CD8-positive, alpha-beta memory T cell (primary cell): Measurements from ENCODE around the gene GFI1B. TPM values are rescaled to one million over a fixed set of nuclear protein-coding genes. Genes with fewer than 3 reads are reported as not detected.

Experiments
- CTCF ChIA-PET: fragments of 350-600 bp; sonication (Branson Sonifier 250); formaldehyde crosslinking; loops from one replicate; lab custom pipeline; 2021; ENCODE audit warnings: antibody characterized with exemption; lab: Charles Lee
- POLR2A ChIA-PET: fragments of 350-600 bp; sonication (Branson Sonifier 250); formaldehyde crosslinking; loops from one replicate; lab custom pipeline; 2021; ENCODE audit warnings: antibody characterized with exemption; lab: Charles Lee
- DNase-seq, 5 donors: peaks; one replicate each; pipeline versions ENCODE4 v3.0.0 to v3.0.0-alpha.2; 2020 to 2022; ENCODE audit warnings: mixed read lengths in 1 of 5
- H3K27ac ChIP-seq: one replicate; pipeline ENCODE4 v1.7.0; 2013; ENCODE audit warnings: low read depth, mild to moderate bottlenecking, low read length, moderate library complexity
- H3K27me3 ChIP-seq: 2 replicates; pipeline ENCODE4 v1.7.0; 2013; ENCODE audit warnings: low read length, mild to moderate bottlenecking; ENCODE audit not compliant: insufficient read depth, poor library complexity, severe bottlenecking
- H3K36me3 ChIP-seq: 2 replicates; pipeline ENCODE4 v1.7.0; 2013; ENCODE audit warnings: mild to moderate bottlenecking, low read length, moderate library complexity; ENCODE audit not compliant: insufficient read depth
- H3K4me1 ChIP-seq: 2 replicates; pipeline ENCODE4 v1.7.0; 2013; ENCODE audit warnings: mild to moderate bottlenecking, low read length, moderate library complexity; ENCODE audit not compliant: insufficient read depth
- H3K4me3 ChIP-seq: 2 replicates; pipeline ENCODE4 v1.7.0; 2013; ENCODE audit warnings: mild to moderate bottlenecking, low read length
- H3K9me3 ChIP-seq: 2 replicates; pipeline ENCODE4 v1.7.0; 2013; ENCODE audit warnings: mild to moderate bottlenecking, low read length
- H3K27ac Mint-ChIP-seq, 8 donors: one replicate each; pipeline ENCODE4 v1.8.0; 2020 to 2021; ENCODE audit warnings: mixed read lengths in 8 of 8, mild to moderate bottlenecking in 6 of 8, inconsistent platforms in 3 of 8, moderate library complexity in 3 of 8
- H3K27me3 Mint-ChIP-seq, 2 donors: one replicate each; pipeline ENCODE4 v1.8.0; 2020 to 2021; ENCODE audit warnings: mixed read lengths in 2 of 2, mild to moderate bottlenecking in 1 of 2, moderate library complexity in 1 of 2
- H3K36me3 Mint-ChIP-seq, 3 donors: one replicate each; pipeline ENCODE4 v1.8.0; 2020 to 2021; ENCODE audit warnings: mixed read lengths in 3 of 3, inconsistent platforms in 1 of 3, mild to moderate bottlenecking in 1 of 3
- H3K4me1 Mint-ChIP-seq, 3 donors: one replicate each; pipeline ENCODE4 v1.8.0; 2020 to 2021; ENCODE audit warnings: mixed read lengths in 3 of 3, inconsistent platforms in 1 of 3, mild to moderate bottlenecking in 1 of 3
- H3K4me3 Mint-ChIP-seq, 7 donors: one replicate each; pipeline ENCODE4 v1.8.0; 2020 to 2021; ENCODE audit warnings: mixed read lengths in 7 of 7, mild to moderate bottlenecking in 6 of 7, moderate library complexity in 4 of 7, inconsistent platforms in 2 of 7
- H3K9me3 Mint-ChIP-seq, 5 donors: one replicate each; pipeline ENCODE4 v1.8.0; 2020 to 2022; ENCODE audit warnings: mixed read lengths in 5 of 5, mild to moderate bottlenecking in 3 of 5, moderate library complexity in 2 of 5, inconsistent platforms in 1 of 5
- polyA plus RNA-seq: library from polyadenylated mRNA; unstranded; fragments of 300-500 nt; fragmentation: Illumina TruSeq; gene quantifications from one replicate; pipeline ENCODE4 v1.2.3, GENCODE V29; 2021
- total RNA-seq, 2 experiments: library from RNA; stranded (reverse); gene quantifications; one replicate each; pipeline ENCODE4 v1.2.3, GENCODE V29; 2021

GFI1B gene
- total and polyA plus RNA-seq, 3 experiments from 2014 or later, result not detected

- peaks cover 0 to 2% (median 0%) of the 10 kb centered on the region in 5 donors for H3K9me3 Mint-ChIP-seq
- peaks cover 24 to 38% (median 32%) of the 10 kb centered on the region in 3 donors for H3K4me1 Mint-ChIP-seq
- Histone ChIP-seq H3K27me3 (no peaks in the 10 kb centered on the region), H3K9me3 (no peaks in the 10 kb centered on the region), H3K27ac (peak within 1 kb of the TSS; percentile 80), H3K4me1 (peaks cover 22% of the 10 kb centered on the region), H3K36me3 (no peaks in the 10 kb centered on the region), H3K4me3 (peak within 1 kb of the TSS; percentile 88)
- H3K4me3 Mint-ChIP-seq, result peak within 1 kb of the TSS; percentile 92 to 99 (median 95)
- POLR2A ChIA-PET, result interaction anchor here (0.5 to 2.1 kb wide), 9 partner anchors 18 to 1049 kb away, joined by 3 to 8 read pairs (median 4); partner anchors contain the start of genes GTF3C4 and GTF3C5
- peak within 1 kb of the TSS; percentile 99 to 100 (median 100) for H3K27ac Mint-ChIP-seq
- DNase-seq, result peak; percentile 97 to 99 (median 98)
- H3K36me3 Mint-ChIP-seq, result peaks cover 0 to 7% (median 0%) of the 10 kb centered on the region in 3 donors
- peaks cover 0 to 3% of the 10 kb centered on the region in 2 donors for H3K27me3 Mint-ChIP-seq
- CTCF ChIA-PET, result interaction anchor here (0.7 to 2.7 kb wide), 6 partner anchors 10 to 200 kb away, joined by 3 to 11 read pairs (median 3); no protein-coding TSS in a partner anchor
Observed at GRCh38 chr9:132944294-132945185, 34.0 kb upstream of the GFI1B start, which contains the start of gene TSC1. Gene TSC1 (minus strand): TSS chr9:132944616. CDS start chr9:132928872, 15,744 bp downstream.

- H3K4me3 Mint-ChIP-seq, result peak overlapping the region; percentile 92 to 99 (median 95)
- Histone ChIP-seq H3K4me1 (peaks cover 22% of the 10 kb centered on the region), H3K4me3 (peak overlapping the region; percentile 88), H3K36me3 (no peaks in the 10 kb centered on the region), H3K9me3 (no peaks in the 10 kb centered on the region), H3K27me3 (no peaks in the 10 kb centered on the region), H3K27ac (peak overlapping the region; percentile 80)
- DNase-seq, result no peak
- peaks cover 0 to 7% (median 0%) of the 10 kb centered on the region in 3 donors for H3K36me3 Mint-ChIP-seq
- ChIA-PET POLR2A (interaction anchor here (0.5 to 2.1 kb wide), 10 partner anchors 19 to 1183 kb away, joined by 3 to 8 read pairs (median 4); partner anchors contain the start of genes GTF3C4 and GTF3C5), CTCF (interaction anchor here (0.7 to 2.7 kb wide), 5 partner anchors 10 to 199 kb away, joined by 3 to 11 read pairs (median 3); no protein-coding TSS in a partner anchor)
- peaks cover 0 to 2% (median 0%) of the 10 kb centered on the region in 5 donors for H3K9me3 Mint-ChIP-seq
- peaks cover 0 to 3% of the 10 kb centered on the region in 2 donors for H3K27me3 Mint-ChIP-seq
- H3K4me1 Mint-ChIP-seq, result peaks cover 24 to 38% (median 32%) of the 10 kb centered on the region in 3 donors
- H3K27ac Mint-ChIP-seq, result peak overlapping the region; percentile 99 to 100 (median 100)
Observed at GRCh38 chr9:132945186-132946130, 33.0 kb upstream of the GFI1B start.

GRCh38 chr9:132946211-132946610 is 32.3 kb upstream of the GFI1B start:
- Mint-ChIP-seq H3K4me1 (peaks cover 24 to 38% (median 31%) of the 10 kb centered on the region in 3 donors), H3K4me3 (peak overlapping the region in 3 of 7 donors; percentile 6 to 95 (median 23)), H3K27me3 (peaks cover 0 to 3% of the 10 kb centered on the region in 2 donors), H3K36me3 (peaks cover 0 to 7% (median 0%) of the 10 kb centered on the region in 3 donors), H3K27ac (peak overlapping the region in 7 of 8 donors; percentile 26 to 99 (median 31)), H3K9me3 (peaks cover 0 to 2% (median 0%) of the 10 kb centered on the region in 5 donors)
- Histone ChIP-seq H3K4me3 (no peak overlapping the region), H3K27ac (no peak overlapping the region), H3K9me3 (no peaks in the 10 kb centered on the region), H3K4me1 (peaks cover 22% of the 10 kb centered on the region), H3K36me3 (no peaks in the 10 kb centered on the region), H3K27me3 (no peaks in the 10 kb centered on the region)
- CTCF ChIA-PET, result interaction anchor here (1.7 kb wide), 1 partner anchor 29 kb away, joined by 5 read pairs; no protein-coding TSS in a partner anchor
- POLR2A ChIA-PET, result interaction anchor here (1.8 kb wide), 1 partner anchor 84 kb away, joined by 8 read pairs; the partner anchor contains the start of gene GTF3C5
- no peak for DNase-seq

GRCh38 chr9:132946631-132947295 is 31.7 kb upstream of the GFI1B start:
- Histone ChIP-seq H3K27me3 (no peaks in the 10 kb centered on the region), H3K4me1 (peaks cover 22% of the 10 kb centered on the region), H3K36me3 (no peaks in the 10 kb centered on the region), H3K4me3 (no peak overlapping the region), H3K9me3 (no peaks in the 10 kb centered on the region), H3K27ac (no peak overlapping the region)
- peak overlapping the region in 2 of 7 donors; percentile 23 to 95 for H3K4me3 Mint-ChIP-seq
- peaks cover 0 to 7% (median 0%) of the 10 kb centered on the region in 3 donors for H3K36me3 Mint-ChIP-seq
- peak overlapping the region in 4 of 8 donors; percentile 26 to 60 (median 39) for H3K27ac Mint-ChIP-seq
- peaks cover 0 to 3% of the 10 kb centered on the region in 2 donors for H3K27me3 Mint-ChIP-seq
- H3K4me1 Mint-ChIP-seq, result peaks cover 24 to 34% (median 26%) of the 10 kb centered on the region in 3 donors
- ChIA-PET POLR2A (no interaction called here), CTCF (interaction anchor here (0.7 to 2.0 kb wide), 3 partner anchors 25 to 1540 kb away, joined by 5 read pairs; no protein-coding TSS in a partner anchor)
- peaks cover 0 to 2% (median 0%) of the 10 kb centered on the region in 5 donors for H3K9me3 Mint-ChIP-seq
- DNase-seq, result no peak

- H3K9me3 Mint-ChIP-seq, result peaks cover 0 to 2% (median 0%) of the 10 kb centered on the region in 5 donors
Observed at GRCh38 chr9:132947756-132948155, 30.7 kb upstream of the GFI1B start.

GRCh38 chr9:132948482-132949050 is 29.9 kb upstream of the GFI1B start:
- Mint-ChIP-seq H3K27me3 (peaks cover 0 to 5% of the 10 kb centered on the region in 2 donors), H3K27ac (no peak overlapping the region), H3K36me3 (peaks cover 0 to 7% (median 0%) of the 10 kb centered on the region in 3 donors), H3K9me3 (peaks cover 0 to 2% (median 0%) of the 10 kb centered on the region in 5 donors), H3K4me3 (peak overlapping the region in 1 of 7 donors; percentile 52), H3K4me1 (peaks cover 11 to 19% (median 12%) of the 10 kb centered on the region in 3 donors)
- Histone ChIP-seq H3K4me1 (peaks cover 10% of the 10 kb centered on the region), H3K4me3 (no peak overlapping the region), H3K9me3 (no peaks in the 10 kb centered on the region), H3K27me3 (no peaks in the 10 kb centered on the region), H3K36me3 (no peaks in the 10 kb centered on the region), H3K27ac (no peak overlapping the region)
- ChIA-PET CTCF (interaction anchor here (0.5 to 2.0 kb wide), 2 partner anchors 22 to 24 kb away, joined by 4 to 5 read pairs; no protein-coding TSS in a partner anchor), POLR2A (no interaction called here)
- no peak for DNase-seq

More at GRCh38 chr9:132947756-132948155, 30.7 kb upstream of the GFI1B start:
- H3K4me1 ChIP-seq, result peaks cover 18% of the 10 kb centered on the region
- peaks cover 19 to 27% (median 19%) of the 10 kb centered on the region in 3 donors for H3K4me1 Mint-ChIP-seq
- peak overlapping the region in 2 of 8 donors; percentile 47 to 79 for H3K27ac Mint-ChIP-seq
- DNase-seq, result no peak
- no peaks in the 10 kb centered on the region for H3K36me3 ChIP-seq
- H3K36me3 Mint-ChIP-seq, result peaks cover 0 to 7% (median 0%) of the 10 kb centered on the region in 3 donors
- H3K27ac ChIP-seq, result no peak overlapping the region
- POLR2A ChIA-PET, result no interaction called here
- CTCF ChIA-PET, result interaction anchor here (0.5 to 2.0 kb wide), 5 partner anchors 21 to 1541 kb away, joined by 3 to 5 read pairs (median 5); no protein-coding TSS in a partner anchor
- H3K4me3 ChIP-seq, result no peak overlapping the region
- H3K9me3 ChIP-seq, result no peaks in the 10 kb centered on the region
- H3K4me3 Mint-ChIP-seq, result no peak overlapping the region
- peaks cover 0 to 3% of the 10 kb centered on the region in 2 donors for H3K27me3 Mint-ChIP-seq
- no peaks in the 10 kb centered on the region for H3K27me3 ChIP-seq
